NCI-H446 treated with DMSO at 0.1 percent for 48 hours (cell line): ENCODE data around the gene FGL2.
"Not testable (repeated sequence)": the region's sequence is repeated elsewhere in the genome, so short reads cannot be mapped to it uniquely, and the experiment has no call there.

ENCODE experiments used
- DNase-seq: peaks from one replicate; lab custom pipeline; 2025; lab: John Stamatoyannopoulos, UW

FGL2 gene

GRCh38 chr7:77155601-77156377, 43.8 kb downstream of the FGL2 start:
- not testable (repeated sequence) for DNase-seq

- DNase-seq: not testable (repeated sequence)
Measured at GRCh38 chr7:77154917-77155464, 44.6 kb downstream of the FGL2 start.

- not testable (repeated sequence) for DNase-seq
Measured at GRCh38 chr7:77152232-77152631, 47.4 kb downstream of the FGL2 start.
